Measurements from ENCODE around the gene DGKD.

Gene DGKD

GRCh38 chr2:233312874-233313273 is 41.4 kb upstream of the DGKD start:
- no peaks in the 10 kb centered on the region for H3K4me1 ChIP-seq (ENCODE audit: low read length)
- H3K9ac ChIP-seq (ENCODE audit: low read length), result no peak overlapping the region
- H4K20me1 ChIP-seq (ENCODE audit: insufficient read depth, low read length), result no peaks in the 10 kb centered on the region
- H3K36me3 ChIP-seq (replicated peaks; ENCODE audit: low read depth, low read length), result no peaks in the 10 kb centered on the region
- no peak overlapping the region for H3K27ac ChIP-seq (ENCODE audit: low read length)
- H3K9me3 ChIP-seq (ENCODE audit: insufficient read depth, low read length), result no peaks in the 10 kb centered on the region
- H3K4me3 ChIP-seq (ENCODE audit: low read length), result no peak overlapping the region
- no peaks in the 10 kb centered on the region for H3K79me2 ChIP-seq (ENCODE audit: low read length)
- no peak overlapping the region for H2AFZ ChIP-seq (ENCODE audit: low read depth, low read length)
- no peak for TF ChIP-seq EZH2phosphoT487 (IDR thresholded peaks at IDR 0.05; ENCODE audit: low read depth)
- TF ChIP-seq CTCF (IDR thresholded peaks at IDR 0.05; ENCODE audit: low read depth, low read length), result no peak
- H3K27me3 ChIP-seq (ENCODE audit: low read depth, low read length), result no peaks in the 10 kb centered on the region
- no peak overlapping the region for H3K4me2 ChIP-seq (ENCODE audit: low read length)

- TF ChIP-seq EZH2phosphoT487 (IDR thresholded peaks at IDR 0.05; ENCODE audit: low read depth) (no peak), CTCF (IDR thresholded peaks at IDR 0.05; ENCODE audit: low read depth, low read length) (no peak)
- Histone ChIP-seq H3K4me2 (ENCODE audit: low read length) (no peak overlapping the region), H4K20me1 (ENCODE audit: insufficient read depth, low read length) (no peaks in the 10 kb centered on the region), H3K27ac (ENCODE audit: low read length) (no peak overlapping the region), H3K79me2 (ENCODE audit: low read length) (no peaks in the 10 kb centered on the region), H2AFZ (ENCODE audit: low read depth, low read length) (no peak overlapping the region), H3K9ac (ENCODE audit: low read length) (no peak overlapping the region), H3K4me1 (ENCODE audit: low read length) (no peaks in the 10 kb centered on the region), H3K36me3 (replicated peaks; ENCODE audit: low read depth, low read length) (no peaks in the 10 kb centered on the region), H3K9me3 (ENCODE audit: insufficient read depth, low read length) (no peaks in the 10 kb centered on the region), H3K27me3 (ENCODE audit: low read depth, low read length) (no peaks in the 10 kb centered on the region), H3K4me3 (ENCODE audit: low read length) (no peak overlapping the region)
Observed at GRCh38 chr2:233314180-233314925, 39.9 kb upstream of the DGKD start.

- H4K20me1 ChIP-seq (ENCODE audit: insufficient read depth, low read length), result no peaks in the 10 kb centered on the region
- TF ChIP-seq CTCF (IDR thresholded peaks at IDR 0.05; ENCODE audit: low read depth, low read length) (no peak), EZH2phosphoT487 (IDR thresholded peaks at IDR 0.05; ENCODE audit: low read depth) (no peak)
- H3K27ac ChIP-seq (ENCODE audit: low read length), result no peak overlapping the region
- no peak overlapping the region for H3K9ac ChIP-seq (ENCODE audit: low read length)
- H3K36me3 ChIP-seq (replicated peaks; ENCODE audit: low read depth, low read length), result no peaks in the 10 kb centered on the region
- H3K79me2 ChIP-seq (ENCODE audit: low read length), result no peaks in the 10 kb centered on the region
- no peak overlapping the region for H3K4me3 ChIP-seq (ENCODE audit: low read length)
- H2AFZ ChIP-seq (ENCODE audit: low read depth, low read length), result no peak overlapping the region
- no peaks in the 10 kb centered on the region for H3K27me3 ChIP-seq (ENCODE audit: low read depth, low read length)
- no peaks in the 10 kb centered on the region for H3K9me3 ChIP-seq (ENCODE audit: insufficient read depth, low read length)
- no peak overlapping the region for H3K4me2 ChIP-seq (ENCODE audit: low read length)
- no peaks in the 10 kb centered on the region for H3K4me1 ChIP-seq (ENCODE audit: low read length)
Observed at GRCh38 chr2:233317196-233317943, 36.9 kb upstream of the DGKD start.

GRCh38 chr2:233319256-233319655 is 35.0 kb upstream of the DGKD start:
- Histone ChIP-seq H4K20me1 (ENCODE audit: insufficient read depth, low read length) (no peaks in the 10 kb centered on the region), H3K27ac (ENCODE audit: low read length) (no peak overlapping the region), H3K4me3 (ENCODE audit: low read length) (no peak overlapping the region), H3K9me3 (ENCODE audit: insufficient read depth, low read length) (no peaks in the 10 kb centered on the region), H3K27me3 (ENCODE audit: low read depth, low read length) (no peaks in the 10 kb centered on the region), H3K4me1 (ENCODE audit: low read length) (no peaks in the 10 kb centered on the region), H3K9ac (ENCODE audit: low read length) (no peak overlapping the region), H3K36me3 (replicated peaks; ENCODE audit: low read depth, low read length) (no peaks in the 10 kb centered on the region), H2AFZ (ENCODE audit: low read depth, low read length) (no peak overlapping the region), H3K79me2 (ENCODE audit: low read length) (no peaks in the 10 kb centered on the region), H3K4me2 (ENCODE audit: low read length) (no peak overlapping the region)
- TF ChIP-seq EZH2phosphoT487 (IDR thresholded peaks at IDR 0.05; ENCODE audit: low read depth), result no peak
- no peak for TF ChIP-seq CTCF (IDR thresholded peaks at IDR 0.05; ENCODE audit: low read depth, low read length)

Measured in OCI-LY3 (cell line).